ENCODE measurements around the gene APOBEC3G.
"Not testable (repeated sequence)": the region's sequence is repeated elsewhere in the genome, so short reads cannot be mapped to it uniquely, and the experiment has no call there.

APOBEC3G gene

GRCh38 chr22:39077026-39077840 is at the start of gene APOBEC3G:
Gene APOBEC3G, plus strand, starts transcription at chr22:39077275. Its CDS starts 87 bp downstream, at chr22:39077362.
- H3K4me3 ChIP-seq (IDR thresholded peaks at IDR 0.05; ENCODE audit: insufficient read depth, low read depth, low read length); H2AFZ ChIP-seq (ENCODE audit: low read depth); H3K9ac ChIP-seq; H3K4me2 ChIP-seq; H3K79me2 ChIP-seq (ENCODE audit: insufficient read depth, low read depth); H3K27me3 ChIP-seq (ENCODE audit: insufficient read depth, low read depth); H4K20me1 ChIP-seq (ENCODE audit: insufficient read depth); H3K27ac ChIP-seq; H3K36me3 ChIP-seq (ENCODE audit: insufficient read depth); H3K4me1 ChIP-seq (ENCODE audit: low read depth, poor library complexity, severe bottlenecking): not testable (repeated sequence)

GRCh38 chr22:39027717-39028116 is 49.4 kb upstream of the APOBEC3G start:
- Histone ChIP-seq H3K27ac (no peak overlapping the region), H3K9ac (no peak overlapping the region), H3K4me1 (ENCODE audit: low read depth, poor library complexity, severe bottlenecking) (no peaks in the 10 kb centered on the region), H4K20me1 (ENCODE audit: insufficient read depth) (no peaks in the 10 kb centered on the region), H3K4me3 (IDR thresholded peaks at IDR 0.05; ENCODE audit: insufficient read depth, low read depth, low read length) (no peak overlapping the region), H3K79me2 (ENCODE audit: insufficient read depth, low read depth) (no peaks in the 10 kb centered on the region), H3K36me3 (ENCODE audit: insufficient read depth) (no peaks in the 10 kb centered on the region), H2AFZ (ENCODE audit: low read depth) (no peak overlapping the region), H3K4me2 (no peak overlapping the region), H3K27me3 (ENCODE audit: insufficient read depth, low read depth) (no peaks in the 10 kb centered on the region)
- no peak for TF ChIP-seq CTCF (conservative IDR thresholded peaks at IDR 0.05; ENCODE audit: low read depth, low read length)

- Histone ChIP-seq H3K79me2 (ENCODE audit: insufficient read depth, low read depth) (no peaks in the 10 kb centered on the region), H3K4me3 (IDR thresholded peaks at IDR 0.05; ENCODE audit: insufficient read depth, low read depth, low read length) (no peak overlapping the region), H3K27me3 (ENCODE audit: insufficient read depth, low read depth) (no peaks in the 10 kb centered on the region), H3K4me2 (no peak overlapping the region), H3K4me1 (ENCODE audit: low read depth, poor library complexity, severe bottlenecking) (no peaks in the 10 kb centered on the region), H3K27ac (no peak overlapping the region), H3K36me3 (ENCODE audit: insufficient read depth) (no peaks in the 10 kb centered on the region), H2AFZ (ENCODE audit: low read depth) (no peak overlapping the region), H4K20me1 (ENCODE audit: insufficient read depth) (no peaks in the 10 kb centered on the region), H3K9ac (no peak overlapping the region)
- no peak for TF ChIP-seq CTCF (conservative IDR thresholded peaks at IDR 0.05; ENCODE audit: low read depth, low read length)
Observed at GRCh38 chr22:39028281-39028680, 48.8 kb upstream of the APOBEC3G start.

- Histone ChIP-seq H3K27me3 (ENCODE audit: insufficient read depth, low read depth) (no peaks in the 10 kb centered on the region), H3K4me1 (ENCODE audit: low read depth, poor library complexity, severe bottlenecking) (no peaks in the 10 kb centered on the region), H3K4me2 (no peak overlapping the region), H4K20me1 (ENCODE audit: insufficient read depth) (no peaks in the 10 kb centered on the region), H3K36me3 (ENCODE audit: insufficient read depth) (no peaks in the 10 kb centered on the region), H3K79me2 (ENCODE audit: insufficient read depth, low read depth) (no peaks in the 10 kb centered on the region), H3K4me3 (IDR thresholded peaks at IDR 0.05; ENCODE audit: insufficient read depth, low read depth, low read length) (no peak overlapping the region), H2AFZ (ENCODE audit: low read depth) (no peak overlapping the region), H3K9ac (no peak overlapping the region), H3K27ac (no peak overlapping the region)
- no peak for TF ChIP-seq CTCF (conservative IDR thresholded peaks at IDR 0.05; ENCODE audit: low read depth, low read length)
Observed at GRCh38 chr22:39029227-39029626, 47.8 kb upstream of the APOBEC3G start.

DNA sequence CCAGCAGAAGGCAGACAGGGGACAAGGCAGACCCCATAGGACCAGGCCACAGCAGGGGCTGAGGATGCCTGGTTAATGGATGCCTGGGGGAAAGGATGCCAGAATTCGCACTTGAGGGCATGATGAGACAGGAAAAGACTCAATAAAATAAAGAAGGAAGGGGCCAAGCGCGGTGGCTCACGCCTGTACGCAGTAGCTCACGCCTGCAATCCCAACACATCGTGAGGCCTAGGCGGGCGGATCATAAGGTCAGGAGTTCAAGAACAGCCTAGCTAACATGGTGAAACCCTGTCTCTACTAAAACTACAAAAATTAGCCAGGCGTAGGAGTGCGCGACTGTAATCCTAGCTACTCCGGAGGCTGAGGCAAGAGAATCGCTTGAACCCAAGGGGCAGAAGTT is 46.4 kb upstream of the APOBEC3G start:
- no peaks in the 10 kb centered on the region for H3K36me3 ChIP-seq (ENCODE audit: insufficient read depth)
- no peak overlapping the region for H2AFZ ChIP-seq (ENCODE audit: low read depth)
- no peak overlapping the region for H3K27ac ChIP-seq
- no peak for TF ChIP-seq CTCF (conservative IDR thresholded peaks at IDR 0.05; ENCODE audit: low read depth, low read length)
- H4K20me1 ChIP-seq (ENCODE audit: insufficient read depth), result no peaks in the 10 kb centered on the region
- H3K4me2 ChIP-seq, result no peak overlapping the region
- H3K79me2 ChIP-seq (ENCODE audit: insufficient read depth, low read depth), result no peaks in the 10 kb centered on the region
- H3K9ac ChIP-seq, result no peak overlapping the region
- no peaks in the 10 kb centered on the region for H3K27me3 ChIP-seq (ENCODE audit: insufficient read depth, low read depth)
- H3K4me3 ChIP-seq (IDR thresholded peaks at IDR 0.05; ENCODE audit: insufficient read depth, low read depth, low read length), result no peak overlapping the region
- no peaks in the 10 kb centered on the region for H3K4me1 ChIP-seq (ENCODE audit: low read depth, poor library complexity, severe bottlenecking)

- H3K79me2 ChIP-seq (ENCODE audit: insufficient read depth, low read depth); H3K27me3 ChIP-seq (ENCODE audit: insufficient read depth, low read depth); H3K36me3 ChIP-seq (ENCODE audit: insufficient read depth); H3K4me2 ChIP-seq; H3K4me1 ChIP-seq (ENCODE audit: low read depth, poor library complexity, severe bottlenecking); H3K4me3 ChIP-seq (IDR thresholded peaks at IDR 0.05; ENCODE audit: insufficient read depth, low read depth, low read length); H2AFZ ChIP-seq (ENCODE audit: low read depth); H3K27ac ChIP-seq; H3K9ac ChIP-seq; H4K20me1 ChIP-seq (ENCODE audit: insufficient read depth): not testable (repeated sequence)
Observed at GRCh38 chr22:39031434-39032295, 45.4 kb upstream of the APOBEC3G start.
